Measurements from ENCODE around the gene TMEM163.

The TMEM163 gene

DNA sequence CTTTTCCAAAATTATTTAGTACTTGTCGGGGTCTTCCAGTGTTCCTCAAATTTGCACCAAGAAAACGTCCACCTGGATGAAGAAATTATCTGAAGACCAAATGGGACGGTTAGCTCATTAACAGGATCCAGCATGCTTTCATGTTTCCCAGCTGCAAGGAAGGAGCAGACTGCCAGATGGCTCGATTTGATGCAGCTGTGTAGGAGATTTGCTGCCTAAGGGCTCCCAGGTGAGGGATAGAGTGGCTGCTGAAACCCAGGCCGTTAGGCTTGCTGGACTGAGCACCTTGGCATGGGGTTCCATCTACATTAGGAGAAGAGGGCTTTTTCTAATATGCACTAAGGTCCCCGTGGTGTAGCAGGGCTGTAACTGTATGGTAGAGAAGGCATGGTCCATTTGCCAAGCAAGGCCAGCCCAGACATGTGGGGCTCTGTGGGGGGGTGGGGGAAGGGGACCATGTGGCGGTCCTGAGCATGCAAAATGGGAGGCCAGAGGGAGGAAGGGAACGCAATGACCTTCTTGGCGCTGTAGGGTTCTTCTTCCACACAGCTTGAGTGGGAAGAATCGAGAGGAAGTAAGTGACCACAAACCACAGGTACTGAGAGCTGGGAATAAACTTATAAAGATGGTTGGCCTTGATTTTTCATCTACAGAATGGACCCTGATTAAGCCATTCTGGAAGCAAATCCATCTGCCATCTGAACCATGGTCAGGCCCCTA, 144.0 kb downstream of the TMEM163 start:
- in situ Hi-C loops (cut with HindIII; ENCODE audit: low sequenced_read_pairs), result no loop called here
- DNase-seq (ENCODE audit: low read depth, low spot score), result no peak
- TF ChIP-seq, protein P1, sequence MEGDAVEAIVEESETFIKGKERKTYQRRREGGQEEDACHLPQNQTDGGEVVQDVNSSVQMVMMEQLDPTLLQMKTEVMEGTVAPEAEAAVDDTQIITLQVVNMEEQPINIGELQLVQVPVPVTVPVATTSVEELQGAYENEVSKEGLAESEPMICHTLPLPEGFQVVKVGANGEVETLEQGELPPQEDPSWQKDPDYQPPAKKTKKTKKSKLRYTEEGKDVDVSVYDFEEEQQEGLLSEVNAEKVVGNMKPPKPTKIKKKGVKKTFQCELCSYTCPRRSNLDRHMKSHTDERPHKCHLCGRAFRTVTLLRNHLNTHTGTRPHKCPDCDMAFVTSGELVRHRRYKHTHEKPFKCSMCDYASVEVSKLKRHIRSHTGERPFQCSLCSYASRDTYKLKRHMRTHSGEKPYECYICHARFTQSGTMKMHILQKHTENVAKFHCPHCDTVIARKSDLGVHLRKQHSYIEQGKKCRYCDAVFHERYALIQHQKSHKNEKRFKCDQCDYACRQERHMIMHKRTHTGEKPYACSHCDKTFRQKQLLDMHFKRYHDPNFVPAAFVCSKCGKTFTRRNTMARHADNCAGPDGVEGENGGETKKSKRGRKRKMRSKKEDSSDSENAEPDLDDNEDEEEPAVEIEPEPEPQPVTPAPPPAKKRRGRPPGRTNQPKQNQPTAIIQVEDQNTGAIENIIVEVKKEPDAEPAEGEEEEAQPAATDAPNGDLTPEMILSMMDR (IDR thresholded peaks at IDR 0.05; ENCODE audit: low read depth, low read length), result no peak
- H3K4me3 ChIP-seq (ENCODE audit: low read depth, low read length), result no peak overlapping the region

DNA sequence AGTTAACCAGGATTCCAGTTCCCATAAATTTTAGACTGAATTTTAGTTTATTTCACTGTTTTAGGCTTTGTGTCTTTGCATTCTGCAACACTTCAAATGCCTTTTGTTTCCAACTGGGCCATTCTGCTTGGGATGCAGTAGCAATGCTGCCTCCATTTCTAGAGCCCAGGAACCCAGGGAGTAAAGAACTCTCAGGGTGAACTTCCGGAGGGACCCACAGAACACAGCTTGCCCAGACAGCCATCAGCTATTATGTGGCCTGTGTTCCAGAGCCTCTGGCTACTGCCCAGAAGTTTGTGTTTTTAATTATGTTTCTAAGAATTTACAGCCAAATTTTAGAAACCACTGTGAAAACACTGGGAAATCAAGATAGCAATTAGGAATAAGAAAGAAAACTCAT, 145.1 kb downstream of the TMEM163 start:
- in situ Hi-C loops (cut with HindIII; ENCODE audit: low sequenced_read_pairs), result no loop called here
- no peak overlapping the region for H3K4me3 ChIP-seq (ENCODE audit: low read depth, low read length)
- TF ChIP-seq, protein P1 (IDR thresholded peaks at IDR 0.05; ENCODE audit: low read depth, low read length), result no peak

DNA sequence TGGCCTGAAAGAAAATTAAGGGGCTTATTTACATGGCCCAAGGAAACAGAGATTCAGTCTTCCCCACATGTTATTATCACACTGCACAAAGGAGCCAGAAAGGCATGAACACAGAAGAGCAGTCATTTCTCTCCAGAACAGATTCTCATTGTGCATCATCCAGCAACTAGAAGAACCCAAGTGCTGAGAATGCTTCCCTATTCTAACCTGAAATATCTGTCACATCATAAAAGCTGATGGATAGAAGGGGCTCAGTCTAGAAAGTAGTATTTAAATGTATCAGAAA, 145.8 kb downstream of the TMEM163 start:
- DNase-seq (ENCODE audit: low read depth, low spot score), result no peak
- TF ChIP-seq, protein P1 (IDR thresholded peaks at IDR 0.05; ENCODE audit: low read depth, low read length), result no peak
- in situ Hi-C loops (cut with HindIII; ENCODE audit: low sequenced_read_pairs), result no loop called here
- no peak overlapping the region for H3K4me3 ChIP-seq (ENCODE audit: low read depth, low read length)

More for the DNA sequence above, 145.1 kb downstream of the TMEM163 start:
- DNase-seq (ENCODE audit: low read depth, low spot score), result no peak

DNA sequence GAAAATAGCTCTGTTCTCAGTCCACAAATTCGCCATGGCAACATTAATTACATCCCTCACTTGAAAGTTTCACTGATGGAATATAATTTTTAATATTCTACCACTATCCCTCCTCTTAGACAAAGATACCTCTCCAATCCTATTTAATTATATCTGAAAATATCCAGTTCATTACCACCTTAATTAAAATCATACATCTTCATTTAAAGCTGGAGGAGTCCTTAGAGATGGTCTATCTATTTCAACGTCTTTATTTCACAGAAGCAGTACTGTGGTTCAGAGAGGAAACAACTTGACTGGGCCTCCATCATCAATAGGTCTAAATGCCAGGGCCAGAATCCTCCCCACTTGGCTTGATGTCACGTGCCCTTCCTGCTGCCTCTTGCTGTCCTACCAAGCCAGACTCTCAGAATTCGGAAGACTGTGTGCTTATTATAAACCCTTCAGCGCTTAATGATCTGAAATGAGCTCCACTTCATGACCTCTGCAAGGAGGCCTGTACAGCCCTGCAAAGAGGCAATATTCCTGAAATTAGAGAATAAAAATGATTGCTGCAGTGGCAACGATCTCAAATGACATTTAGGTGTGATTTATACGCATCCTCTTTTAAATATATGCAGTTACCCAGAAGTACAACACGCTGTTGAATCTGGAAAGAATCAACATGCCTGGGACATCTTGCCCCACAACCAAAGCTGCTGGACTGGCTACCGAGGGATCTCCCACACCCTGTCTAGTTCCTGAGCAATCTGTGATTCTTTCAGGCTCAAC, 146.3 kb downstream of the TMEM163 start:
- TF ChIP-seq, protein P1 (IDR thresholded peaks at IDR 0.05; ENCODE audit: low read depth, low read length), result no peak
- no peak overlapping the region for H3K4me3 ChIP-seq (ENCODE audit: low read depth, low read length)
- in situ Hi-C loops (cut with HindIII; ENCODE audit: low sequenced_read_pairs), result no loop called here
- no peak for DNase-seq (ENCODE audit: low read depth, low spot score)

DNA sequence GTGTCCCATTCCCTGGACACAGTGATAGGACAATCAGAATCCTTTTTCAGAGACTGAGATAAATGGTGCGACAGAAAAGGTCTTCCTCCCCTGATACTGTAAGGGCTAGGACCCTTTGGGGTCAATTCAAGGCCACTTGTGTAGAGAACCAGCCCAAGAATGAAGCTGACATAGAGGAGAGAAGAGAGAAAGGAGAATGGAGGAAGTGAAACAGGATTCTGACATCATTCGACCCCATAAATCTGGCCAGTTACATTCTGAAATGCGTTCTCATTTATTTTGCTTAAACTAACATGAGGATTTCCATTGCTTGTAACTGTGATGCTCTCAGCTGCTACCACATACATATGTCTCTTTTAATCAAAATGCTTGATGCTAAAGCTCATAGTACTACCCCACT, 148.1 kb downstream of the TMEM163 start:
- in situ Hi-C loops (cut with HindIII; ENCODE audit: low sequenced_read_pairs), result no loop called here
- TF ChIP-seq, protein P1 (IDR thresholded peaks at IDR 0.05; ENCODE audit: low read depth, low read length), result no peak
- DNase-seq (ENCODE audit: low read depth, low spot score), result no peak

DNA sequence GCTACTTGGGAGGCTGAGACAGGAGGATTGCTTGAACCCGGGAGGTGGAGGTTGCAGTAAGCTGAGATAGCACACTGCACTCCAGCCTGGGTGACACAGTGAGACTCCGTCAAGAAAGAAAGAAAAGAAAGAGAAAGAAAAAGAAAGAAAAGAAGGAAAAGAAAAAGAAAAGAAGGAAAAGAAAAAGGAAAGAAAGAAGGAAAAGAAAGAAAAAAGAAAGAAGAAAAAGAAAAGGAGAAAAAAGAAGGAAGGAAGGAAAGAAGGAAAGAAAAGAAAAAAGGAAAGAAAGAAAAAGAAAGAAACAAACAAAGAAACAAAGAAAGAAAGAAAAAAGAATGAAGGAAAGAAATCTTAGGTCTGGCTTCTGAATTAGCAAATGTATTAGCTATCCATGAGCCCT, 150.4 kb downstream of the TMEM163 start:
- no peak overlapping the region for H3K4me3 ChIP-seq (ENCODE audit: low read depth, low read length)
- in situ Hi-C loops (cut with HindIII; ENCODE audit: low sequenced_read_pairs), result no loop called here
- TF ChIP-seq, protein P1 (IDR thresholded peaks at IDR 0.05; ENCODE audit: low read depth, low read length), result no peak
- DNase-seq (ENCODE audit: low read depth, low spot score), result no peak

More for the DNA sequence above, 148.1 kb downstream of the TMEM163 start:
- H3K4me3 ChIP-seq (ENCODE audit: low read depth, low read length), result no peak overlapping the region
